GM19463 (cell line): ENCODE measurements around the gene ANKRD61.
"Not testable (repeated sequence)": the region's sequence is repeated elsewhere in the genome, so short reads cannot be mapped to it uniquely, and the experiment has no call there.

Experiments
- ATAC-seq: cut with Tn5 transposase; IDR thresholded peaks from one replicate; pipeline ENCODE4 v1.9.1; 2021; ENCODE audit warnings: mild to moderate bottlenecking, moderate library complexity; ENCODE audit not compliant: unreplicated experiment

ANKRD61 gene

GRCh38 chr7:6030988-6031387, at the start of gene ANKRD61:
Gene ANKRD61, plus strand, starts transcription at chr7:6031376. Its CDS starts 0 bp downstream, at chr7:6031376.
- no peak for ATAC-seq

GRCh38 chr7:5987061-5987460, 44.1 kb upstream of the ANKRD61 start:
- not testable (repeated sequence) for ATAC-seq

- no peak for ATAC-seq
Measured at GRCh38 chr7:5997210-5997808, 33.9 kb upstream of the ANKRD61 start.

GRCh38 chr7:6007386-6007785, 23.8 kb upstream of the ANKRD61 start:
- ATAC-seq, result no peak

GRCh38 chr7:6007835-6008590, 23.2 kb upstream of the ANKRD61 start:
- not testable (repeated sequence) for ATAC-seq

GRCh38 chr7:6008668-6009611, 22.2 kb upstream of the ANKRD61 start, which contains the start of the genes AIMP2 and PMS2:
Gene AIMP2, plus strand, starts transcription at chr7:6009272. Its CDS starts 92 bp downstream, at chr7:6009364.
Gene PMS2, minus strand, starts transcription at chr7:6009049. Its CDS starts 30 bp downstream, at chr7:6009019.
- peak; percentile 94 for ATAC-seq

GRCh38 chr7:6010370-6010769, 20.8 kb upstream of the ANKRD61 start:
- not testable (repeated sequence) for ATAC-seq

- no peak for ATAC-seq
Measured at GRCh38 chr7:6011541-6011940, 19.6 kb upstream of the ANKRD61 start.

GRCh38 chr7:6012355-6013104, 18.6 kb upstream of the ANKRD61 start:
- ATAC-seq, result no peak

GRCh38 chr7:6015917-6016652, 15.1 kb upstream of the ANKRD61 start:
- ATAC-seq, result no peak

GRCh38 chr7:6016653-6016966, 14.6 kb upstream of the ANKRD61 start:
- no peak for ATAC-seq

GRCh38 chr7:6020371-6021286, 10.5 kb upstream of the ANKRD61 start:
- no peak for ATAC-seq

- no peak for ATAC-seq
Measured at GRCh38 chr7:6022707-6023106, 8.5 kb upstream of the ANKRD61 start.

- no peak for ATAC-seq
Measured at GRCh38 chr7:6023974-6024435, 7.2 kb upstream of the ANKRD61 start.

GRCh38 chr7:6026011-6026819, 5.0 kb upstream of the ANKRD61 start:
- ATAC-seq, result peak; percentile 88

GRCh38 chr7:6026820-6027311, 4.3 kb upstream of the ANKRD61 start:
- no peak for ATAC-seq

GRCh38 chr7:6027806-6028365, 3.3 kb upstream of the ANKRD61 start:
- ATAC-seq, result no peak
